ENCODE measurements around the gene EIF4G1. TPM values are rescaled to one million over a fixed set of nuclear protein-coding genes. Genes with fewer than 3 reads are reported as not detected.

The EIF4G1 gene
- total RNA-seq, 4 donors from 2014 or later: 382 to 463 (median 418) TPM

DNA sequence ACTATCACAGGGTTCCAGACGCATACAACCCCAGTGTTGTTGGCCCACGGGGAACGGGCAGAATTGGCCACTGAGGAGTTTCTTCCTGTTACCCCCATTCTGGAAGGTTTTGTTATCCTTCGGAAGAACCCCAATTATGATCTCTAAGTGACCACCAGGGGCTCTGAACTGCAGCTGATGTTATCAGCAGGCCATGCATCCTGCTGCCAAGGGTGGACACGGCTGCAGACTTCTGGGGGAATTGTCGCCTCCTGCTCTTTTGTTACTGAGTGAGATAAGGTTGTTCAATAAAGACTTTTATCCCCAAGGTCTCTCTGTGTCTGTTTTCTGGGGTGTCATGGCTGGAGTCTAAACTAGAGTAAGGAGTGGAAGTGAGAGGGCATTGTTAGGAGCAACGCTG, 5.7 kb upstream of the EIF4G1 start:
- Histone ChIP-seq H3K36me3 (peaks cover 59% of the 10 kb centered on the region), H3K27ac (no peak overlapping the region), H3K4me3 (no peak overlapping the region), H3K4me1 (peaks cover under 1% of the 10 kb centered on the region), H3K9me3 (no peaks in the 10 kb centered on the region), H3K27me3 (no peaks in the 10 kb centered on the region)
- WGBS: 72% methylated on average over 7 of the region's 7 CpGs
- TF ChIP-seq POLR2AphosphoS5 (IDR thresholded peaks at IDR 0.05): no peak
- TF ChIP-seq EP300 (IDR thresholded peaks at IDR 0.05): no peak
- no peak for TF ChIP-seq POLR2A (IDR thresholded peaks at IDR 0.05)
- TF ChIP-seq CTCF (IDR thresholded peaks at IDR 0.05): no peak
- DNase-seq (ENCODE audit: low spot score in 2 of 2): no peak

DNA sequence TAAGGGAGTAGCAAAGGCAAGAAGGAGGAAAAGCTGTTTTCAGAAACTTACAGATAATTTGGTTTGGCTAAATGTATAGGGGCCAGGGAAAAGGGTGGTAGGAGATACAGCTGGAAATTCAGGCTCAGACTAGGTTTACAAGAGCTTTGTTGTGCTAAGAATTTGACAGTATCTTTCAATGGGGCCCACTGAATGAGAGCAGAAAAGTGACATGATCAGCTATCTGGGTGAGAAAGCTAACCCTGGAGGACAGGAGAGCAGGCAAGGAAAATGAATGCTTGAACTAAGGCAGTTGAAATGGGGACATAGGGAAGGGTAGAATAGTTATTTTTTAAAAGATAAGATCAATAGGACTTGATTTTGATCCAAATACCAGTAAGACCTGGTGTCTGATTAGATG, 2.8 kb upstream of the EIF4G1 start:
- Histone ChIP-seq H3K27ac (no peak overlapping the region), H3K36me3 (peaks cover 30% of the 10 kb centered on the region), H3K4me1 (peaks cover 19% of the 10 kb centered on the region), H3K27me3 (no peaks in the 10 kb centered on the region), H3K4me3 (no peak overlapping the region), H3K9me3 (no peaks in the 10 kb centered on the region)
- no peak for DNase-seq (ENCODE audit: low spot score in 2 of 2)
- TF ChIP-seq POLR2AphosphoS5 (IDR thresholded peaks at IDR 0.05): no peak

- Histone ChIP-seq H3K4me1 (peaks cover 52% of the 10 kb centered on the region), H3K27me3 (no peaks in the 10 kb centered on the region), H3K27ac (peak overlapping the region; percentile 99), H3K36me3 (peaks cover 10% of the 10 kb centered on the region), H3K4me3 (peak overlapping the region; percentile 78), H3K9me3 (no peaks in the 10 kb centered on the region)
- DNase-seq (ENCODE audit: low spot score in 2 of 2): peak; percentile 90 to 91
- TF ChIP-seq POLR2AphosphoS5 (IDR thresholded peaks at IDR 0.05) (peak; percentile 26 to 36 (median 31)), CTCF (IDR thresholded peaks at IDR 0.05) (no peak), EP300 (IDR thresholded peaks at IDR 0.05) (no peak), POLR2A (IDR thresholded peaks at IDR 0.05) (peak in 1 of 2 donors; percentile 76)
- WGBS: no CpG with 5 or more reads among the region's 89 CpGs
Observed at GRCh38 chr3:184314700-184315542, 515 bp downstream of the EIF4G1 start.

DNA sequence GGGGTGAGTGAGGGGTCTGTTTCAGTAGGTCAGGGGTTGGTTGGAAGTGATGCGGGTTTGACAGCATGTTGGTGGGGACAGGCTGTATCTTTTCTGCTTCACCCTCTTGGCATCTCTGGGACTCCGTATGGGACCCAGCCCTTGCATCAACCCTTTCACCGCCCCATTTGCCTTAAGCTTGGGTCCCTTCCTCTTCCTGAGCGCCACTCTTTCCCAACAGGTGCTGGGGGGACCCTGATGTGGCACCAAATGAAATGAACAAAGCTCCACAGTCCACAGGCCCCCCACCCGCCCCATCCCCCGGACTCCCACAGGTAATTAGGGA, 1.1 kb downstream of the EIF4G1 start:
- Histone ChIP-seq H3K9me3 (no peaks in the 10 kb centered on the region), H3K4me3 (peak overlapping the region; percentile 78), H3K36me3 (peaks cover 12% of the 10 kb centered on the region), H3K27me3 (no peaks in the 10 kb centered on the region), H3K27ac (peak overlapping the region; percentile 99), H3K4me1 (peaks cover 56% of the 10 kb centered on the region)
- DNase-seq (ENCODE audit: low spot score in 2 of 2): no peak
- TF ChIP-seq POLR2A (IDR thresholded peaks at IDR 0.05): no peak
- TF ChIP-seq POLR2AphosphoS5 (IDR thresholded peaks at IDR 0.05): no peak
- TF ChIP-seq CTCF (IDR thresholded peaks at IDR 0.05): no peak
- TF ChIP-seq EP300 (IDR thresholded peaks at IDR 0.05): no peak
- 10% methylated on average over 6 of the region's 6 CpGs for WGBS

GRCh38 chr3:184315871-184316661, 1.7 kb downstream of the EIF4G1 start:
- no peak for TF ChIP-seq EP300 (IDR thresholded peaks at IDR 0.05)
- no peak for TF ChIP-seq CTCF (IDR thresholded peaks at IDR 0.05)
- TF ChIP-seq POLR2AphosphoS5 (IDR thresholded peaks at IDR 0.05): no peak
- 14% methylated on average over 15 of the region's 16 CpGs for WGBS
- peaks cover 62% of the 10 kb centered on the region for H3K4me1 ChIP-seq

More at GRCh38 chr3:184315871-184316661, 1.7 kb downstream of the EIF4G1 start:
- DNase-seq (ENCODE audit: low spot score in 2 of 2): peak in 1 of 2 donors; percentile 70
- Histone ChIP-seq H3K27ac (peak overlapping the region; percentile 99), H3K9me3 (no peaks in the 10 kb centered on the region), H3K27me3 (no peaks in the 10 kb centered on the region), H3K4me3 (peak overlapping the region; percentile 78), H3K36me3 (peaks cover 17% of the 10 kb centered on the region)

All from suprapubic skin (tissue), 4 donors.